Esophagus muscularis mucosa (tissue), 4 donors: ENCODE measurements around the gene MAPK4. TPM values are rescaled to one million over a fixed set of nuclear protein-coding genes. Genes with fewer than 3 reads are reported as not detected.
"Not testable (repeated sequence)": the region's sequence is repeated elsewhere in the genome, so short reads cannot be mapped to it uniquely, and the experiment has no call there.

ENCODE experiments used
- DNase-seq: peaks from one replicate; pipeline ENCODE4 v3.0.0-alpha.2; 2017; ENCODE audit errors: extremely low spot score
- H3K27ac ChIP-seq, 4 donors: fragments of 200-600 bp; sonication (generic); replicated peaks in 1 of 4; 1 replicate in 3 of 4; 2 replicates in 1 of 4; pipeline ENCODE4 v1.5.1; 2016 to 2019; ENCODE audit warnings: mild to moderate bottlenecking in 1 of 4
- H3K27me3 ChIP-seq, 4 donors: fragments of 200-600 bp; sonication (generic); one replicate each; pipeline versions ENCODE4 v1.5.1 to v1.6.0; 2016 to 2019
- H3K36me3 ChIP-seq, 4 donors: fragments of 200-600 bp; sonication (generic); one replicate each; pipeline ENCODE4 v1.5.1; 2016 to 2019
- H3K4me1 ChIP-seq, 4 donors: fragments of 200-600 bp; sonication (generic); one replicate each; pipeline ENCODE4 v1.5.1; 2016 to 2019
- H3K4me3 ChIP-seq, 4 donors: fragments of 200-600 bp; sonication (generic); 1 replicate in 2 of 4; 2 replicates in 2 of 4; pipeline ENCODE4 v1.5.1; 2016 to 2019; ENCODE audit warnings: mild to moderate bottlenecking in 4 of 4, moderate library complexity in 1 of 4
- H3K9me3 ChIP-seq, 4 donors: fragments of 200-600 bp; sonication (generic); 1 replicate in 3 of 4; 2 replicates in 1 of 4; pipeline ENCODE4 v1.5.1; 2016 to 2019
- CTCF ChIP-seq, 3 experiments: fragments of 200-600 bp in 2 of 3; fragments of 450-650 bp in 1 of 3; sonication (generic) in 2 of 3; IDR thresholded peaks; one replicate each; pipeline ENCODE4 v1.5.1; 2017 to 2019; ENCODE audit warnings: antibody characterized with exemption in 3 of 3, mild to moderate bottlenecking in 2 of 3, moderate library complexity in 1 of 3
- EP300 ChIP-seq: sonication (generic); formaldehyde crosslinking; IDR thresholded peaks from one replicate; pipeline ENCODE4 v1.6.1; 2017; ENCODE audit warnings: antibody characterized with exemption
- POLR2A ChIP-seq: fragments of 450-650 bp; IDR thresholded peaks from one replicate; pipeline ENCODE4 v1.6.1; 2017; ENCODE audit warnings: antibody characterized with exemption, moderate library complexity, mild to moderate bottlenecking, low read depth
- POLR2AphosphoS5 ChIP-seq, 2 donors: sonication (generic); formaldehyde crosslinking; IDR thresholded peaks; one replicate each; pipeline ENCODE4 v1.6.1; 2017; ENCODE audit warnings: antibody characterized with exemption in 2 of 2
- WGBS: methylation state at CpG from one replicate; pipeline ENCODE4 v1.1.5; 2018; 5-methylcytosine and 5-hydroxymethylcytosine counted together
- intact Hi-C: fragments of 100-400 bp; cut with DNase I; formaldehyde crosslinking; loops from one replicate; pipeline ENCODE4 v1.15.1; 2023
- total RNA-seq, 4 donors: library from RNA; depleted of rRNA; stranded (reverse); fragments of >200 nt; gene quantifications; one replicate each; pipeline versions ENCODE4 v1.1.0 to v1.2.1, GENCODE V29; 2016

The MAPK4 gene
- total RNA-seq, 4 donors from 2014 or later: 6.2 to 14.5 (median 9.6) TPM

DNA sequence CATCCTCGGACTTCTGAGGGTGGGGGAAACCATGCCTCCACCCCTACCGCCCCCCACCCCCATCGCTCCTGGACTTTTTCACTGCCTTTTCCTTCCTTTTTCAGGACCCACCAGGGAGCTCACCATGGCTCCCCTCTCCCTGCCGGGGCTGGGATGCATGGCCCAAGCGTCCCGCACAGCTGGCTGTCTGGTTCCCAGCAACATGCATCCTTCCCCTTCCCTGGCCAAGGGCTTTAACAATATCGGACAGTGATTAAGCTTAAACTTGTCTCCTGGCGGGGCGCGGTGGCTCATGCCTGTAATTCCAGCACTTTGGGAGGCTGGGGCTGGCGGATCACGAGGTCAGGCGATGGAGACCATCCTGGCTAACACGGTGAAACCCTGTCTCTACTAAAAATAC, 215.8 kb downstream of the MAPK4 start:
- no peak for TF ChIP-seq CTCF (IDR thresholded peaks at IDR 0.05)
- TF ChIP-seq POLR2AphosphoS5 (IDR thresholded peaks at IDR 0.05): no peak
- no peak for TF ChIP-seq POLR2A
- no peak for TF ChIP-seq EP300
- peaks cover 0 to 1% (median 0%) of the 10 kb centered on the region in 4 donors for H3K9me3 ChIP-seq
- H3K27me3 ChIP-seq: no peaks in the 10 kb centered on the region
- 97% methylated on average over 14 of the region's 14 CpGs for WGBS
- DNase-seq: no peak
- H3K36me3 ChIP-seq: no peaks in the 10 kb centered on the region
- H3K27ac ChIP-seq: no peak overlapping the region
- H3K4me3 ChIP-seq: no peak overlapping the region
- intact Hi-C loops: no loop called here
- H3K4me1 ChIP-seq: no peaks in the 10 kb centered on the region

DNA sequence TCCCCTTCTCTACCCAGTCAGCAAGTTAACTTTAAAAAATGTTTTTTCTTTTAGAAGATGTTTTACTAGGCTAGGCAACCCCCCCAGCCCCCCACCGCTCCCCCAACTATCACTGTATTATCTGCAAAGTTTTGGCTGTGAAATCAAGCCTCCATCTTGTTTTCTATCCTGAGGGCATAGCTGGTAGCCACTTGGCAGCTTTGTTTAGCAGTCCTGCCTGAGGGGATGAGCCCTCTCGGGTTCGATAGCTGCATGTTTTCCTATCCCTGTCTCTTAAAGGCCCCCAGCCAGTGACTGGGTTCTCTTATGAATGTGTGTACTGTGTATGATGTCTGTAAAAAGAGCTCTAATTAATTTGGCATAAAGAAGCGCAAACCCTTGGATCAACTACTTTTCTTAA, 216.5 kb downstream of the MAPK4 start:
- H3K27ac ChIP-seq: no peak overlapping the region
- WGBS: 73% methylated on average over 4 of the region's 4 CpGs
- no peaks in the 10 kb centered on the region for H3K27me3 ChIP-seq
- no peaks in the 10 kb centered on the region for H3K4me1 ChIP-seq
- no peak for TF ChIP-seq POLR2A
- TF ChIP-seq CTCF (IDR thresholded peaks at IDR 0.05): no peak
- TF ChIP-seq POLR2AphosphoS5 (IDR thresholded peaks at IDR 0.05): no peak
- TF ChIP-seq EP300: no peak
- DNase-seq: no peak
- H3K36me3 ChIP-seq: no peaks in the 10 kb centered on the region
- intact Hi-C loops: no loop called here
- no peaks in the 10 kb centered on the region for H3K9me3 ChIP-seq
- H3K4me3 ChIP-seq: no peak overlapping the region

DNA sequence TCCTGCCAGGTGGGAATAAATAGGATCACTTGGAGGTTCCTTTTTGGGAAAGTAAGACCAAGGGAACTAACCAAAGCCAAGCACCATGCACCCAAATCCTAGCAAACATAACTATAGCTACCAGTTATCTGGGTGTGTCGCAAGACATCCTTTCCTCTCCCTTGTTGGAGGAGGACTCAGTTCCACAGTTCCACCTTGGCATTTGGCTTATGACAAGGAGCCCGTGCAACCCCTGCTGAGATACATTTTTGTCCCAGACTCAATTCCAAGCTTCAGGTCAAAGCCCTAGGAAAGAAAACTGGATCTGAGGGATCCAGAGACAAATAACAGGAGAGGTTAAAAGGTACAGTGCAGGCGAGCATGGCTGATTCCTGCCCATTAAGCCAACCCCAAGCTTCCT, 219.1 kb downstream of the MAPK4 start:
- 97% methylated on average over 3 of the region's 3 CpGs for WGBS
- intact Hi-C loops, H3K4me1 ChIP-seq: not testable (repeated sequence)

More for the DNA sequence above, 219.1 kb downstream of the MAPK4 start:
- H3K27ac ChIP-seq, H3K27me3 ChIP-seq, H3K36me3 ChIP-seq, H3K4me3 ChIP-seq, H3K9me3 ChIP-seq: not testable (repeated sequence)
- peak; percentile 77 for DNase-seq

Other genes with a start within 250 kb of the MAPK4 start
- not detected for gene SKA1, start 185.0 kb upstream of the MAPK4 start, total RNA-seq